Adrenal gland (tissue), 5 donors: Measurements from ENCODE around the gene TELO2.

Source experiments
- POLR2A ChIP-seq, 2 donors: fragments of 450-650 bp; IDR thresholded peaks; one replicate each; pipeline ENCODE4 v1.6.1; 2017; ENCODE audit warnings: antibody characterized with exemption in 2 of 2, mild to moderate bottlenecking in 2 of 2, moderate library complexity in 1 of 2
- TF ChIP-seq, protein P1 (sequence below), 6 experiments: fragments of 450-650 bp in 4 of 6; fragments of 200-600 bp in 2 of 6; sonication (generic) in 1 of 6; IDR thresholded peaks; 1 replicate in 5 of 6; 2 replicates in 1 of 6; pipeline versions ENCODE4 v1.5.1 to v1.8.0; 2016 to 2021; ENCODE audit warnings: antibody characterized with exemption in 6 of 6, mild to moderate bottlenecking in 2 of 6, moderate library complexity in 1 of 6
- donor health status: DM: no; HTN: no; CAD: no.

DNA sequence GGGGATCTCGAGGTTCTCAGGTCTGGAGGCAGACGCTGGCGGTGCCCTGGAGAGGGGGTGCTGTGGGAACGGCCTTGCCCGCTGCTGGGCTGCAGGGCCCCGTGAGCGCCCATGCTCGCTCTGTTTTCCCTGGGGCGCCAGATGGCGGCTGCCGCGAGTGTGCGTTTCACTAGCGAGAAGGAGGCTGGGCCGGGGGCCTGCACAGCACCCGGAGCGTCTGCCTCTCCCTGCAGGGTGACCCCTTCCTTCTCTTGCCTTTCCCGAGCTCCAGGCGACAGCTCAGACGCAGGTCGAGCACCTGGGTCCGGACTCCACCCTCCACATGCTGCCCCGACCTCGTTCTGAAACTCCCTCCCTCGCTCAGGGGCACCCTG, 2.7 kb downstream of the TELO2 start:
- TF ChIP-seq, protein P1, sequence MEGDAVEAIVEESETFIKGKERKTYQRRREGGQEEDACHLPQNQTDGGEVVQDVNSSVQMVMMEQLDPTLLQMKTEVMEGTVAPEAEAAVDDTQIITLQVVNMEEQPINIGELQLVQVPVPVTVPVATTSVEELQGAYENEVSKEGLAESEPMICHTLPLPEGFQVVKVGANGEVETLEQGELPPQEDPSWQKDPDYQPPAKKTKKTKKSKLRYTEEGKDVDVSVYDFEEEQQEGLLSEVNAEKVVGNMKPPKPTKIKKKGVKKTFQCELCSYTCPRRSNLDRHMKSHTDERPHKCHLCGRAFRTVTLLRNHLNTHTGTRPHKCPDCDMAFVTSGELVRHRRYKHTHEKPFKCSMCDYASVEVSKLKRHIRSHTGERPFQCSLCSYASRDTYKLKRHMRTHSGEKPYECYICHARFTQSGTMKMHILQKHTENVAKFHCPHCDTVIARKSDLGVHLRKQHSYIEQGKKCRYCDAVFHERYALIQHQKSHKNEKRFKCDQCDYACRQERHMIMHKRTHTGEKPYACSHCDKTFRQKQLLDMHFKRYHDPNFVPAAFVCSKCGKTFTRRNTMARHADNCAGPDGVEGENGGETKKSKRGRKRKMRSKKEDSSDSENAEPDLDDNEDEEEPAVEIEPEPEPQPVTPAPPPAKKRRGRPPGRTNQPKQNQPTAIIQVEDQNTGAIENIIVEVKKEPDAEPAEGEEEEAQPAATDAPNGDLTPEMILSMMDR (IDR thresholded peaks at IDR 0.05): no peak
- TF ChIP-seq POLR2A (IDR thresholded peaks at IDR 0.05): no peak
